ENCODE results near the gene SMO.
"Not testable (repeated sequence)": the region's sequence is repeated elsewhere in the genome, so short reads cannot be mapped to it uniquely, and the experiment has no call there.

SMO gene

DNA sequence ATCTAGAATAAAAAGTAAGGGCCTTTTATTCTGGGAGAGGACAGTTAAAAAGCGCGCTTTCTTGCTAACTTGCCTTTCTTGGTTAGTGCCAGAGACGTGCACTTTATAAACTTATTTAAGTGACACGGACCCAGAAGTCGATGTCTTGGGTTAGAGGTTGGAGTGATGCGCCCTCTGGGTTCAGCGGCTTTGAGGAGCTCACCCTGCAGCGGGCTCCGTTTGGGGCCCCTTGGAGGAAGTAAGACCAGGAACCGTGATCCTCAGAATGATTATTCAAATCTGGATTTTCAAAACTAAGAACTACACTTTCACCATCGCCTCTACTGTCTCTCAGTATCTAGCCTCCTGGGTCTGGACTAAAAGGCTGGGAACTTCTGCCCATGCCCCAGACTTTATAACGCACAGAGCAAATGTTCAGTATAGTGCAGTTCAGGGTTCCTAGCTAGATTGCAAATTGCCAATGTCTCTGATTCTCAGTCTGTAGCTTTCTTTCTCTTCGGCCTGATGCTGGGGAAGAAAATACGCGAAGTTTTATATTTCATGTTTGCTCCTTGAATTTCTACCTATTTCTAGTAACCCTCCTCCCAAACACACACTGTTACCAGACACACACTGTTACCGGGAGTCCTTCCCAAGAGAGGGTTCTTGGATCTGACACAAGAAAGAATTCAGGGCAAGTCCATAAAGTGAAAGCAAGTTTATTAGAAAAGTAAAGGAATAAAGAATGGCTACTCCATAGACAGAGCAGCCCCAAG is 18.6 kb upstream of the SMO start:
- DNase-seq, result no peak

DNA sequence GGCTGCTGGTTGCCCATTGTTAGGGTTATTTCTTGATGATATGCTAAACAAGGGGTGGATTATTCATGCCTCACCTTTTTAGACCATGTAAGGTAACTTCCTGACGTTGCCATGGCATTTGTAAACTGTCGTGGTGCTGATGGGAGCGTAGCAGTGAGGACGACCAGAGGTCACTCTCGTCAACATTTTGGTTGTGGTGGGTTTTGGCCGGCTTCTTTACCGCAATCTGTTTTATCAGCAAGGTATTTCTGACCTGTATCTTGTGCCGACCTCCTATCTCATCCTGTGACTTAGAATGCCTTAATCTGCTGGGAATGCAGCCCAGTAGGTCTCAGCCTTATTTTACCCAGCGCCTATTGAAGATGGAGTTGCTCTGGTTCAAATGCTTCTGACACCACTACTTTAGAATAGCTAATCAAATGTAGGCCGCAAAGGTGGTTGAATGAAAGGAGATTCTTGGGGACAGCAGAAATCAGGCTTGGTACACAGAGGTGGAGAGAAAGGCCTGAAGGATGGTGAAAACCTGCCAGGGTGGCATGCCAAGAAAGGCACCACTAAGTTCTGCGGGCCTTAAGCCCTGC is 17.9 kb upstream of the SMO start:
- no peak for DNase-seq

DNA sequence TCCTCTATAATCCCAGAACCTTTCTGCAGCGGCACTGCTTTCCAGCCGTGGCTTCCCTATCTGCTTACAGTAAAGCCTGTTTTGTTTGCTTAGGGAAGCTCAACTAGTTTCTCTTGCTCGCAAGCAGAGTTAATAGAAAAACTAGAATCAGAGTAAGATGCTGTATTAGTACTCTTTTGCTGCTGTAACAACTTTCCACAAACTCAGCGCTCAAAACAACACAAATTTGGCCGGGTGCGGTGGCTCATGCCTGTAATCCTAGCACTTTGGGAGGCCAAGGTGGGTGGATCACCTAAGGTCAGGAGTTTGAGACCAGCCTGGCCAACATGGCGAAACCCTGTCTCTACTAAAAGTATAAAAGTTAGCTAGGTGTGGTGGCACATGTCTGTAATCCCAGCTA is 14.6 kb upstream of the SMO start:
- not testable (repeated sequence) for DNase-seq

DNA sequence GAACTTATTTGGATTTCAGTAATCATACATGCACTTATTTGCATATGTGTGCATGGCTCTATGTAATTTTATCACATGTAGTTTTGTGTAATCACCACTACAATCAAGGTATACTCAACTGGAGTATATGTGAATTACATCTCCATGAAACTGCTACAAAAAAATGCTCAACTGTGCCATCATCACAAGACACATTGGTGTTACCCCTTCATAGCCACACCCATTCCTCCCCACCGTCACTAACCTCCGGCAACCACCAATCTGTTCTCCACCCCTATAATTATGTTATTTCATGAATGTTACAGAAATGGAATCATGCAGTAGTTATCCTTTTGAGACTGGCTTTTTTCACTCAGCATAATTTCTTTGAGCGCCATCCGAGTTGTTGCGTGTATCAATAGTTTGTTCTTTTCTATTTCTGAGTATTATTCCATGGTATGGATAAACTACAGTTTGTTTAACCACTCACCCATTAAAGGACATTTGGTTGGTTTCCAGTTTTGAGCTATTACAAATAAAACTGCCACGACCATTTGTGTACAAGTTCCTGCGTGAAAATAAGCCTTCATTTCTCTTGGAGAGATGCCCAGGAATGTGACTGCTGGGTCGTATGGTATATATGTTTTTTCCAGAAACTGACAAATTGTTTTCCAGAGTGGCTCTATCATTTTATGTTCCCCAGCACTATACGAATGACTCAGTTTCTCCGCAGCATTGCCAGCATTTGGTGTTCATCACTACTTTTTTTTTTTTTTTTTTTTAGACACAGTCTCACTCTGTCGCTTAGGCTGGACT is 11.3 kb upstream of the SMO start:
- DNase-seq, result no peak

DNA sequence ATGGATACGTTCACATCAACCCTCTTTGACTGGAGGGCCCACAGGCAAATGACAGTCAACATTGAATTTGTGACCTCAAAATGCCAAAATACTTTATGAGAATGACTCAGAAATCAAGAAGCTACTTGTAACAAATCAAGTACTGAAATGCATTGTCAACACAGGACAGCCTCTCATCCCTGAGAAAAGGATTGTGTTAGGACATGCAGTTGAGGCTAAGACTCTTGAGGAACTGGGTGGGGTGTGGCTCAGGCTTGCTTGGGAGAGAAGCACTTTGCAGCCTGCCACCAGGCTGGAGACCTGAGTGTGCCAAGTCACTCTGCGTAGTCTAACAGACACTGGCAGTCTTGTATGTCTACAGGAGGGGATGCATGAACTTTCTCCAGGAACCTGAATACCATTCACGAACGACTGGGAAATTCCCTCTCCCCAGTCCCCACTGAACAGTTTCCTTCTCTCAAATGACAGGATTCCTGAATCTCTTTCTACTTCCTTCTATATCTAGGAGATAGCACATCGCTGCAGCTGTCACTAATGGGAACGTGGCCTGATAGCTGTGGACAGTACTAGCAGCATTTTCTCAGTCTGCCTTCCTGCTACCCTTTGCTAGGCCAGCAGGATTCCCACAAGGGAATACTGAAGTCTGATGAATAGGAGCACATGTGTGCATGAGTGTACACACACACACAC is 3.3 kb upstream of the SMO start:
- no peak for DNase-seq

DNA sequence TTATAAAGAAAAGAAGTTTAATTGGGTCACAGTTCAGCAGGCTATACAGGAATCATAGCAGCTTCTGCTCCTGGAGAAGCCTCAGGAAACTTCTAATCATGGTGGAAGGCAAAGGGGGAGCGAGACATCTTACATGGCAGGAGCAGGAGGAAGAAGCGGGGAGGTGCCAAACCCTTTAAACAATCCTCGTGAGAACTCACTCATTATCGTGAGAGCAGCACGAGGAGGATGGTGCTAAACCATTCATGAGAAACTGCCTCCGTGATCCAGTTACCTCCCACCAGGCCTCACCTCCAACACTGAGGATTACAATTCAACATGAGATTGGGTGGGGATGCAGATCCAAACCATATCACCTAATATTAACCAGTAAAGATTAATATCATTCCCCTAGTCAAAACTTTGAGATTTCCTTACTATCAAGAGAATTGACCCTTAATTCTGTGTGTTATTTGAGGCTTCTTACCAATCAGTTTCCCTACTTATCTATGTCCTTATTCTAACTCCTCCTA is 1.6 kb upstream of the SMO start:
- no peak for DNase-seq

DNA sequence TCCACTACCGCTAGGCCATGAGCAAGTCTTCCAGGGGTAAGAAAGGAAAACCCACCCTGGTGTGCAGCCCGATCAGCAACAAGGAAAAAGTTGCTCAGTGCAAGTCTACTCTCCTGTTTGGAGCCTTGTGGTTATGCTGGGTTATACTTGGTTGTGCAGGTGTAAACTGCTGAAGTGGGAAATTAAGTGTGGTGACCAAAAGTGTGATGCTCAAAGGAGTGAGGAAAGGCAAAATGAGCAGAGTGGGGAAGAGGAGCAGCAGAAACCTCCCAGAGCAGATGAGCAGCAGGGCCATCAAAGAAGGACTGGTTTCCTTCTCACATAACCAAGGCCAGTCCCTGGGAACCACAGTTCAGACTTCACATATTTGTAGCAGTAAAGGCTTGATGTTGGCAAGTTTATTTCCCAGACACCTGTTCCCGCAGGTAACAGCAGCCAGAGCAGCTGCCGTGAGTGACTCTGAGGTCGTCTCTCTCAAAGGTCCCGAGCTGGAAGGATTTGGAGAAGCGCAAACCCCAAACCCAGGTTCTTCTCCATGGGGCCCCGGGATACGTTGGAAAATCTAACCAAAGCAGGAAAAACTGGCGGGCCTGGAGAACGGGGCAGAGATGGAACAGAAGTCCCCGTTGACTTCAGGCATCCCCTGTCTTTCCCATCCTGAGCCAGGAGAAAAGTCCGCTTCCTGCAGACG is 607 bp upstream of the SMO start:
- DNase-seq, result no peak

DNA sequence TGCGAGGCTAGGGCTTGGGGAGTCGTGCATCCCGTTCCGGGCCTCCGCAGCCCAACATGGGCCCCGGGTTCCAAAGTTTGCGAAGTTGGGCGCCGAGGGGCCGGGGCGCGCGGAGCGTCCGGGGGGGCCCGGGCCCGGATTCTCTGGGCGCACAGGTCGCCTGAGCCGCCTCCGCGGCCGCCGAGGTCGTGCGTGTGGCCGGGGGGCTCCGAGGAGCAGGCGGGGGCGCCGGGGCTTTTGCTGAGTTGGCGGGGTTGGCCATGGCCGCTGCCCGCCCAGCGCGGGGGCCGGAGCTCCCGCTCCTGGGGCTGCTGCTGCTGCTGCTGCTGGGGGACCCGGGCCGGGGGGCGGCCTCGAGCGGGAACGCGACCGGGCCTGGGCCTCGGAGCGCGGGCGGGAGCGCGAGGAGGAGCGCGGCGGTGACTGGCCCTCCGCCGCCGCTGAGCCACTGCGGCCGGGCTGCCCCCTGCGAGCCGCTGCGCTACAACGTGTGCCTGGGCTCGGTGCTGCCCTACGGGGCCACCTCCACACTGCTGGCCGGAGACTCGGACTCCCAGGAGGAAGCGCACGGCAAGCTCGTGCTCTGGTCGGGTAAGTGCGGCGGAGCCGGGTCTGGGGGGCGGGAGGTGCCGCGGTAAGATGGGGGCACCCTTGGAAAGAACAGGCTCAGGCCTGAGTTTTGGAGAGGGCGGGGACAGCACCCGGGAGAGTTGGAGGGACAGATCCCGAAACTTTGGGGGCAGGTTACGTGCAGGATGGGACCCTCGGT is 643 bp downstream of the SMO start:
- DNase-seq, result no peak

DNA sequence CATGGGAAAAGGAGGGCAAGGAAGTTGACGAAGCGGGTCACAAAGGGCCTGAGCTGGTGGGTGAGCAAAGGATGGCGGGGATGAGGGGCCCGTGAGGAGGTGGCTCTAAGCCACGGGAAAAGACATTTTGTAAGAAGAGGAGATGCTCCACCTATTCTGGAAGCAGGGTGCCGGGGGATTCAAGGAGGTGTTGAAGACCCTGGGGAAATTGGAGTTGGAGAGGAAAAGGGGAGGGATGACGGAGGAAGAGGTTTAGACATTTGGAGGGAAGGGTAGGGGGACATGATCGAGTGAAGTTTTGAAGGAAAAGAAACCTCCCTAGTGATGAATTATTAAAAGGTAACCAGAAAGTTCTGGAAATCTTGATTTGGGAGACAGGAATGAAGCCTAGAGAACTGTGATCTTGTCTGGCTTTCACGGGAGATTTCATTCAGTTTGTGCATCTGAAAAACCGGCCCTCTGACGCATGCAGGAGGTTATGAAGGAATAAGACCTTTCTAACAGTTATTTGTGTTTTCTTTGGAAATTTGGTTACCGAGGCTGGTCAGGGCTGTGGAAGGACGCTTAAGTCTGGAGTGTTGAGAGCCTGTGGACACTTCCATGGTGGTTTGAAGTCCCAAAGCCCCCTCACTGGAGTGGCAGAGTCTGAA is 1.4 kb downstream of the SMO start:
- DNase-seq, result no peak

DNA sequence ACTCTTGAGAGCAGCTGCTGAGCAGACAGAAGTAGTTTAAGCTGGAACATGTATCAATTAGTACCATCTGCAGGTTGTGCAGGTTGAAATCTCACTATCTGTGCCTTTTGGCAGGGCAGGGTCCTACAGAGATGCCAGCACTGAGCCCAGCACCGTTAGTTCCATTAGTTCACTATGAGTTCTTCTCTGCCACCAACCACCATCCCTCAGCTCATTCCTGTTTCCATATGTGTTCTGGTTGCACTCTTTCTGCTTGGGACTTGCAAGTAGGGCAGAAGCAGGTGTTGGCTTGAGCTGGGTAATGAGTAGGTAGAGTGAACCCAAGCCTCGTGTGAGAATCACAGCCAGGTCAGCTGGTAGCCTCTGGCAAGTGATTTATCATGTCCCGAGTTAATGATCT is 2.8 kb downstream of the SMO start:
- no peak for DNase-seq

DNA sequence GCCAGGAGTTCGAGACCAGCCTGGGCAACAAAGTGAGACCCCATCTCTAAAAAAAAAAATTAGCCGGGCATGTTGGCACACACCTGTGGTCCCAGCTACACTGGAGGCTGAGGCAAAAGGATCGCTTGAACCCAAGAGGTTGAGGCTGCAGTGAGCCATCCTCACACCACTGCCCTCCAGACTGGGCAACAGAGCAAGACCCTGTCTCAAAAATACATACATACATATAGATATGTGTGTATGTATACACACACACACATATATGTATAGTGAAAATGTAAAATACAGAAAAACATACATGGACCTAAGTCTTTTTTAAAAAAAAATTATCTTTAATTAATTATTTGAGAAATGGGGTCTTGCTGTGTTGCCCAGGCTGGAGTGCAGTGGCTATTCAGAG is 5.5 kb downstream of the SMO start:
- no peak for DNase-seq

DNA sequence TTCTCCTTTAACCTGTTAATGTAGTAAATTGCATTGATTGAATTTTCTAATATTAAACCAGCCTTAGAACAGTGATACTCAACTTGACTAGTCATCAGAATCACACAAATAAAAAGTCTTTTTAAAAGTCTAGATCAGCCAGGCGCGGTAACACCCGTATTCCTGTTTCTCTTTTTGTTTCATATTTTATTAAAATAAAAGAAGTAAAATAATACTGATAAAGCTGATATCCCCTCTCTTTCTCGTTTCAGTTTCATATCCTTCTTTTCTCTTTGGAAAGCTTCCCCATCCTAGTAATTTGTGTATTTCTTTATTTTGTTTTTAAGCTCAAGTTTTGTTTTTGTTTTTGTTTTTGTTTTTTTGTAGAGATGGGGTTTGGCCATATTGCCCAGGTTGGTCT is 9.3 kb downstream of the SMO start:
- no peak for DNase-seq

DNA sequence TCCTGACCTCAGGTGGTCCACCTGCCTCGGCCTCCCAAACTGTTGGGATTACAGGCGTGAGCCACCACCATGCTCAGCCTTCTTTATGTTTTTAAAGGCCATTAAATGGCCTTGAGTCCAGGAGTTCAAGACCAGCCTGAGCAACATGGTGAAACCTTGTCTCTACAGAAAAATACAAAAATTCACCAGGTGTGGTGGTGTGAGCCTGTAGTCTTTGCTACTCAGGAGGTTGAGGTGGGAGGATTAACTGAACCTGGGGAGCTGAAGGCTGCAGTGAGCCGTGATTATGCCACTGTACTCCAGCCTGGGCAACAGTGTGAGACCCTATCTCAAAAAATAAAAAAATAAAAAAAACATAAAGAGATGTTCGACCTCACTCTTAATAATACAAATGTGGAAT is 11.0 kb downstream of the SMO start:
- no peak for DNase-seq

DNA sequence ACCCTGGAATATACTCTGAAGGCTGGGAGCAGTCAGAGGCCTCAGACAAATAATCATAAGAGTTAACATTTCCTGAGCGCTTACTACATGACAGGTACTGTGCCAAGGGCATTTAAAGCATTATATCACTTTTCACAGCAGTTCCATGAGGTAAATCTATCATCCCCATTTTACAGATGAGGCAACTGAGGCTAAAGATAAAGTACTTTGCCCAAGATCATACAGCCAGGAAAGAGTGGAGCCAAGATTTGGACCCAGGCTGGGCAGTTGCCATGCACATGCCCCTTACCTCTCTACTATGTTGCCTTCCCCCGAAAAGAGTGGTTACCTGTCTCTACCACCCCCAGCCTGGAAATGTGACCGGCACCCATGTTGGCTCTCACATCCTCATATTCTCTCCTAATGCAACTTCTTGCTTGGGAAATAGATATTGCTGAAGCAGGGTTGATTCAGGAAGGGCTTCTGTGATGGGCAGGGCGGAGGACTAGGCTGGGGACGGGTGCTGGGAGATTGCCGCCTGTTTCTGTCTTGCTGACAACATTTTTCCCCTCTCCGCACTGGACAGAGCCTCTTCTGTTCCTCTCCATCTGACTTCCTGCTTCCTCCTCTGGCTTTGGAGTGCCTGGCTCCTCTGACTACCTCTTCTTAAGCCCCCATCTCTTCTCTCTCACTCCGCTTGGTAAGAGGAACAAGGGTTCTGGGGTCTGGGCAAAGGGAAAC is 13.8 kb downstream of the SMO start:
- no peak for DNase-seq

DNA sequence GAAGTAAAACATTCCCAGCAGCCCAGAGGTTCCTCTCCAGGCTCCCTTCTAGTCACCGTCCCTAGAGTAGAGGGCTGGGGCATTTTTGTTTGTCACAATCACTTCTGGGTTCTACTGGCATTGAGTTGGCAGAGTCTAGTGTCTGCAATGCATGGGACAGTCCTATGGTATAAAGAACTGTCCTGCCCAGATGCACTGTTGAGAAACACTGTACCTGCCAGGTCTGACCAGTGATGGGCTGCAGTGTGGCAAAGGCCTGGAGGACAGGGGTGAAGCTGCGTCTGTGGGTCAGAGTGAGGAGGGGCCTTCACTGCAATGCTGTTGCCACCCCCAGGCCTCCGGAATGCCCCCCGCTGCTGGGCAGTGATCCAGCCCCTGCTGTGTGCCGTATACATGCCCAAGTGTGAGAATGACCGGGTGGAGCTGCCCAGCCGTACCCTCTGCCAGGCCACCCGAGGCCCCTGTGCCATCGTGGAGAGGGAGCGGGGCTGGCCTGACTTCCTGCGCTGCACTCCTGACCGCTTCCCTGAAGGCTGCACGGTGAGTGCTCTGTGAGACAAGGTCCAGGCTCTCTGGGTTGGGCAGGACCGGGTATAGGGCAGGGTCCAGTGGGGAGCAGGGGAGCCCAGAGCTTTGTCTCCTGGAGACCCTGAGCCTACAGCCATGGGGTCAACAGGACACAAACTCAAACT is 14.8 kb downstream of the SMO start:
- no peak for DNase-seq

DNA sequence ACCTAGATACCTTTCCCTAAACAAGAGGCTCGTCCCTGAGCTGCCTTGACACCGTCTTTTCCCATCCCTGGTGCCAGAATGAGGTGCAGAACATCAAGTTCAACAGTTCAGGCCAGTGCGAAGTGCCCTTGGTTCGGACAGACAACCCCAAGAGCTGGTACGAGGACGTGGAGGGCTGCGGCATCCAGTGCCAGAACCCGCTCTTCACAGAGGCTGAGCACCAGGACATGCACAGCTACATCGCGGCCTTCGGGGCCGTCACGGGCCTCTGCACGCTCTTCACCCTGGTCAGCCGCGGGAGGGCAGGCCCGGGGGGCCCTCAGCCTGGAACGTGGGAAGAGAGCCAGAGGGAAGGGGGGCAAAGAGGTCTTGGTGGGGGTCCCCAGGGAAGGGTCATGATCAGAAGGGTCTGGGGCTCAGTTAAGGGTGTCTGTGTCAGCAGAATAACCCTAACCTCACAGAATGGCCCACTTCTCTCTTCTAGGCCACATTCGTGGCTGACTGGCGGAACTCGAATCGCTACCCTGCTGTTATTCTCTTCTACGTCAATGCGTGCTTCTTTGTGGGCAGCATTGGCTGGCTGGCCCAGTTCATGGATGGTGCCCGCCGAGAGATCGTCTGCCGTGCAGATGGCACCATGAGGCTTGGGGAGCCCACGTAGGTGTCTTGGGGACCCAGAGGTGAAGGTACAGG is 16.8 kb downstream of the SMO start:
- DNase-seq, result no peak

DNA sequence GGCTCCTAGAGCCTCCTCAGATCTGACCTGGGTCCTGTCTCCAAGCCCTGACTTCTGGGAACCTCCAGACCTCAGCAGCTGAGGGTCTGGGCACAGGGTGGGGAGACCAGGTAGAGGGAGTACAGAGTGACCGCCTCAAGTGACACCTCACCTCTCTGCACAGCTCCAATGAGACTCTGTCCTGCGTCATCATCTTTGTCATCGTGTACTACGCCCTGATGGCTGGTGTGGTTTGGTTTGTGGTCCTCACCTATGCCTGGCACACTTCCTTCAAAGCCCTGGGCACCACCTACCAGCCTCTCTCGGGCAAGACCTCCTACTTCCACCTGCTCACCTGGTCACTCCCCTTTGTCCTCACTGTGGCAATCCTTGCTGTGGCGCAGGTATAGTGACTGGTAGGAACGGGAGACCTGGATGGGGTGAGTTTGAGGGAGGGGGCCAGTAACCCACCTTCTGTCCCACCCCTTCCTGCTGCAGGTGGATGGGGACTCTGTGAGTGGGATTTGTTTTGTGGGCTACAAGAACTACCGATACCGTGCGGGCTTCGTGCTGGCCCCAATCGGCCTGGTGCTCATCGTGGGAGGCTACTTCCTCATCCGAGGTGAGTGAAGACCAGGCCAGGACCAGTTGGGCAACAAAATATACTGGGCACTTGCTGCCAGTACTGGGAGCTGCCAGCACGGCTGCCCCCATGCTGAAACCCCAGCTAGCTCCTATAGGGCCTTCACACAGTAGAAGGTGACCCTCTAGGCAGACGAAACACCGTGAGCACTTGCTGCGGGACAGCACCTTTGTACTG is 17.8 kb downstream of the SMO start:
- no peak for DNase-seq

DNA sequence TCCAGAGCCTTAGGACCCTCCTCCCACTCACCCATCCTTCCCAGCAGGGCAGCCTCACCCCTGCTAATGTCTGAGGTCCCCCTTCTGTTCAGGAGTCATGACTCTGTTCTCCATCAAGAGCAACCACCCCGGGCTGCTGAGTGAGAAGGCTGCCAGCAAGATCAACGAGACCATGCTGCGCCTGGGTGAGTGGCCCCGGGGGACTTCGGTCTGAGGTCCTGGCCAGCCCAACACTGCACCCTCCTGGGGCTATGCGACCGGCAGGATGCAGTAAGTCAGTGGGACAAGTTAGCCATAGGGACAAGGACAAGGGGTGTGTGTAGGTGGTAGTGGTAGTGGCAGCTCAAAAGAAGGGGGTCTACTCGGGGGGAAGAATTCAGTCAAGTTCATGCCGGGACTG is 20.2 kb downstream of the SMO start:
- DNase-seq, result no peak
